Endothelial cell of umbilical vein (primary cell): ENCODE results near the gene SPTBN5.

Source experiments
- CTCF ChIP-seq, 2 donors: IDR thresholded peaks; 1 replicate in 1 of 2; 2 replicates in 1 of 2; pipeline ENCODE4 v1.5.1; 2011; ENCODE audit warnings: low read length in 2 of 2, mild to moderate bottlenecking in 2 of 2, moderate library complexity in 2 of 2, control low read depth in 1 of 2, inconsistent platforms in 1 of 2, low read depth in 1 of 2; ENCODE audit not compliant: insufficient read depth in 1 of 2; ENCODE audit errors: extremely low read depth in 1 of 2
- FOS ChIP-seq: IDR thresholded peaks from 2 replicates; pipeline ENCODE4 v1.6.1; 2011; ENCODE audit warnings: mild to moderate bottlenecking, low read length, moderate library complexity, borderline replicate concordance; ENCODE audit not compliant: insufficient read depth
- POLR2AphosphoS5 ChIP-seq: IDR thresholded peaks from 2 replicates; pipeline ENCODE4 v1.6.1; 2012; ENCODE audit warnings: low read depth, mild to moderate bottlenecking, control low read depth, low read length, moderate library complexity; ENCODE audit not compliant: insufficient read depth

- no peak for TF ChIP-seq CTCF (IDR thresholded peaks at IDR 0.05; ENCODE audit: extremely low read depth in 1 of 2, insufficient read depth in 1 of 2, low read depth in 1 of 2, low read length in 2 of 2)
- TF ChIP-seq POLR2AphosphoS5: no peak
- no peak for TF ChIP-seq FOS
Observed at GRCh38 chr15:41881086-41881485, 12.8 kb downstream of the SPTBN5 start.
